ENCODE results near the gene GREM2. TPM values are rescaled to one million over a fixed set of nuclear protein-coding genes. Genes with fewer than 3 reads are reported as not detected.

Gene GREM2
- total RNA-seq, 2 donors from 2014 or later, result under 0.01 TPM; not detected in 1

DNA sequence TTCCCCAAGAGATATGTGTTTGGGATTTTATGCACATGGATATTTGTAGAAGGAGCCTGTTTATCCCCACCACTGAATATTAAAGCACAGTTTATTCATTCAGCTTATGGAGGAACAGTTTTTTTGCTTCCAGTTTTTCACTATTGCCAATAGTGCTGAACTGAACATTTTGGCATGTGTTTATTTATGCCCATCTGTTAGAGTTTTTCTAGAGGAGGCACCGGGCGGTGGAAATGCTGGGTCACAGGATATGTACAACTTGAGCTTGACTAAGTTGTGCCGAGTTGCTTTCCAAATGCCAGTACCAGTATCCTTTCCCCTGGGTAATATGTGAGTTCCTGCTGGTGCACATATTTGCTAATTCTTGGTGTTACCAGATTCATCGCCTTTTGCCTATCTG lies 111.3 kb downstream of the GREM2 start:
- intact Hi-C loops (cut with DNase I), result no loop called here
- no peak for TF ChIP-seq POLR2A (IDR thresholded peaks at IDR 0.05)
- no peak for TF ChIP-seq CTCF (IDR thresholded peaks at IDR 0.05)
- H3K36me3 ChIP-seq (replicated peaks in 1 of 2; ENCODE audit: insufficient read depth in 1 of 2, low read depth in 2 of 2), result no peaks in the 10 kb centered on the region
- WGBS, 2 donors, result 73 to 81% methylated on average over 4 of the region's 4 CpGs
- H3K27me3 ChIP-seq, result no peaks in the 10 kb centered on the region
- no peak for DNase-seq
- ATAC-seq, result no peak
- H3K27ac ChIP-seq, result no peak overlapping the region
- H3K4me3 ChIP-seq, result no peak overlapping the region
- H3K4me1 ChIP-seq, result no peaks in the 10 kb centered on the region
- no peaks in the 10 kb centered on the region for H3K9me3 ChIP-seq

- no peak for DNase-seq
These were observed 112.9 kb downstream of the GREM2 start for GRCh38 chr1:240499012-240499411.

DNA sequence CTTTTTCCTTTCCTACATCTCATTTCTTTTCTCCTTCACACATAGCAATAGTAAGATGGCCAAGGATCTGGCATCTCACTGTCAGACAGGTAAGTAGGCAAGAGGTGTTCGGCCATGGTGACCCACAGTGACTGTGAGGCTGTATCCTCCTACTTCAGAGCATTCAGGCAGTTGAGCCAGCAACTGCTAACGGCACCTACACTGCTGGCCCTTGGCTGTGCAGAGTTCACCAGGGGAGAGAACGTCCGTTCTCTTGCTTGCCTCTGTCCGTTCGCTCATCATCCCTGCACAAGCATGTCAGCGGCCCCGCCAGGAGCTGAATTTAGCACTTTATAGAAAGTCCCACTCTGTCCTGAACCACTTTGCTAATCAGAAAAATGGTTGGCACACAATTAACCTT lies 113.6 kb downstream of the GREM2 start:
- Histone ChIP-seq H3K36me3 (replicated peaks in 1 of 2; ENCODE audit: insufficient read depth in 1 of 2, low read depth in 2 of 2) (no peaks in the 10 kb centered on the region), H3K27ac (no peak overlapping the region), H3K4me1 (no peaks in the 10 kb centered on the region), H3K27me3 (no peaks in the 10 kb centered on the region), H3K9me3 (no peaks in the 10 kb centered on the region), H3K4me3 (no peak overlapping the region)
- 75% methylated on average over 8 of the region's 8 CpGs for WGBS, 2 donors
- TF ChIP-seq POLR2A (IDR thresholded peaks at IDR 0.05) (no peak), CTCF (IDR thresholded peaks at IDR 0.05) (no peak)
- DNase-seq (no peak), ATAC-seq (no peak)
- intact Hi-C loops (cut with DNase I), result no loop called here

More at GRCh38 chr1:240499012-240499411, 112.9 kb downstream of the GREM2 start:
- TF ChIP-seq POLR2A (IDR thresholded peaks at IDR 0.05) (no peak), CTCF (IDR thresholded peaks at IDR 0.05) (no peak)
- H3K4me1 ChIP-seq, result no peaks in the 10 kb centered on the region
- H3K9me3 ChIP-seq, result no peaks in the 10 kb centered on the region
- H3K27me3 ChIP-seq, result no peaks in the 10 kb centered on the region
- ATAC-seq, result no peak
- H3K4me3 ChIP-seq, result no peak overlapping the region
- WGBS, 2 donors, result 40 to 56% methylated on average over 2 of the region's 2 CpGs
- intact Hi-C loops (cut with DNase I), result no loop called here
- H3K27ac ChIP-seq, result no peak overlapping the region
- no peaks in the 10 kb centered on the region for H3K36me3 ChIP-seq (replicated peaks in 1 of 2; ENCODE audit: insufficient read depth in 1 of 2, low read depth in 2 of 2)

GRCh38 chr1:240497908-240498307 lies 114.0 kb downstream of the GREM2 start:
- H3K27ac ChIP-seq, result no peak overlapping the region
- no peaks in the 10 kb centered on the region for H3K4me1 ChIP-seq
- 65 to 75% methylated on average over 4 of the region's 4 CpGs for WGBS, 2 donors
- H3K9me3 ChIP-seq, result no peaks in the 10 kb centered on the region
- TF ChIP-seq CTCF (IDR thresholded peaks at IDR 0.05) (no peak), POLR2A (IDR thresholded peaks at IDR 0.05) (no peak)
- no peak for DNase-seq
- no peak overlapping the region for H3K4me3 ChIP-seq
- no peaks in the 10 kb centered on the region for H3K27me3 ChIP-seq
- ATAC-seq, result no peak
- no peaks in the 10 kb centered on the region for H3K36me3 ChIP-seq (replicated peaks in 1 of 2; ENCODE audit: insufficient read depth in 1 of 2, low read depth in 2 of 2)
- intact Hi-C loops (cut with DNase I), result no loop called here

DNA sequence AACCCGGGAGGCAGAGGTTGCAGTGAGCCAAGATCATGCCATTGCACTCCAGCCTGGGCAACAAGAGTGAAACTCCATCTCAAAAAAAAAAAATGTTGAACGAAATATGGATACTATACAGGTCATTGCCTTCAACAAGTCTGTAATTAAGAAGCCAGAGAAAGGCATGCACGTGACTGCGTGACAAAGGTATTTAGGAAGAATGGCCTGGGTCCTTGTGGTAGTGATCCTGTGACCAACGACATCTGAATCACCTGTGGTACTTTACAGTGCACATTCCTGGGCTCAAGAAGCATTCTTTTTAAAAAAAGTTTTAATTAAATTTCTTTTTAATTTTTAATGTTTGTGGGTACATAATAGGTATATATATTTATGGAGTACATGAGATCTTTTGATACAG lies 115.0 kb downstream of the GREM2 start:
- no peaks in the 10 kb centered on the region for H3K27me3 ChIP-seq
- no peak overlapping the region for H3K27ac ChIP-seq
- H3K9me3 ChIP-seq, result no peaks in the 10 kb centered on the region
- intact Hi-C loops (cut with DNase I), result no loop called here
- no peaks in the 10 kb centered on the region for H3K36me3 ChIP-seq (replicated peaks in 1 of 2; ENCODE audit: insufficient read depth in 1 of 2, low read depth in 2 of 2)
- ATAC-seq (no peak), DNase-seq (no peak)
- 62 to 73% methylated on average over 5 of the region's 5 CpGs for WGBS, 2 donors
- H3K4me1 ChIP-seq, result no peaks in the 10 kb centered on the region
- TF ChIP-seq POLR2A (IDR thresholded peaks at IDR 0.05) (no peak), CTCF (IDR thresholded peaks at IDR 0.05) (no peak)
- H3K4me3 ChIP-seq, result no peak overlapping the region
